Tibial artery (tissue), 4 donors: ENCODE data around the gene IQGAP1.

ENCODE experiments used
- DNase-seq, 2 donors: peaks; one replicate each; pipeline ENCODE4 v3.0.0-alpha.2; 2019
- H3K27ac ChIP-seq, 2 donors: fragments of 200-600 bp; sonication (generic) in 1 of 2; 1 replicate in 1 of 2; 2 replicates in 1 of 2; pipeline ENCODE4 v1.5.1; 2018 to 2019; ENCODE audit warnings: mild to moderate bottlenecking in 1 of 2
- H3K27me3 ChIP-seq, 2 donors: fragments of 200-600 bp; sonication (generic) in 1 of 2; one replicate each; pipeline versions ENCODE4 v1.5.1 to v1.6.0; 2016 to 2019
- H3K36me3 ChIP-seq, 3 donors: fragments of 200-600 bp; sonication (generic) in 2 of 3; one replicate each; pipeline ENCODE4 v1.5.1; 2016 to 2019; ENCODE audit warnings: mild to moderate bottlenecking in 2 of 3
- H3K4me1 ChIP-seq, 4 donors: fragments of 200-600 bp; sonication (generic) in 2 of 4; 1 replicate in 3 of 4; 2 replicates in 1 of 4; pipeline ENCODE4 v1.5.1; 2016 to 2019
- H3K4me3 ChIP-seq, 2 donors: fragments of 200-600 bp; sonication (generic) in 1 of 2; 1 replicate in 1 of 2; 2 replicates in 1 of 2; pipeline ENCODE4 v1.5.1; 2018 to 2019; ENCODE audit warnings: mild to moderate bottlenecking in 2 of 2
- H3K9me3 ChIP-seq, 3 donors: fragments of 200-600 bp; sonication (generic) in 1 of 3; one replicate each; pipeline ENCODE4 v1.5.1; 2016 to 2019
- CTCF ChIP-seq, 2 experiments: fragments of 200-600 bp in 1 of 2; fragments of 450-650 bp in 1 of 2; IDR thresholded peaks; one replicate each; pipeline ENCODE4 v1.5.1; 2017 to 2019; ENCODE audit warnings: antibody characterized with exemption in 2 of 2, mild to moderate bottlenecking in 1 of 2, moderate library complexity in 1 of 2
- intact Hi-C: fragments of 100-400 bp; cut with DNase I; formaldehyde crosslinking; loops from one replicate; pipeline ENCODE4 v1.15.0; 2023; ENCODE audit warnings: low total_unique reads

The IQGAP1 gene

GRCh38 chr15:90458061-90458460 lies 70.0 kb downstream of the IQGAP1 start:
- Histone ChIP-seq H3K36me3 (peaks cover 53 to 80% (median 64%) of the 10 kb centered on the region in 3 donors), H3K4me1 (peaks cover 0 to 35% (median 10%) of the 10 kb centered on the region in 4 donors), H3K9me3 (no peaks in the 10 kb centered on the region), H3K27ac (no peak overlapping the region), H3K27me3 (no peaks in the 10 kb centered on the region), H3K4me3 (no peak overlapping the region)
- DNase-seq = no peak
- no peak for TF ChIP-seq CTCF (IDR thresholded peaks at IDR 0.05)
- intact Hi-C loops = no loop called here

GRCh38 chr15:90459368-90459767 lies 71.3 kb downstream of the IQGAP1 start:
- Histone ChIP-seq H3K27me3 (no peaks in the 10 kb centered on the region), H3K4me1 (peaks cover 0 to 48% (median 17%) of the 10 kb centered on the region in 4 donors), H3K4me3 (no peak overlapping the region), H3K27ac (peak overlapping the region; percentile 48 to 51), H3K9me3 (no peaks in the 10 kb centered on the region), H3K36me3 (peaks cover 40 to 70% (median 51%) of the 10 kb centered on the region in 3 donors)
- intact Hi-C loops = no loop called here
- TF ChIP-seq CTCF (IDR thresholded peaks at IDR 0.05) = no peak
- no peak for DNase-seq

GRCh38 chr15:90460142-90460824 lies 72.2 kb downstream of the IQGAP1 start:
- Histone ChIP-seq H3K27ac (peak overlapping the region; percentile 48 to 51), H3K4me1 (peaks cover 0 to 57% (median 25%) of the 10 kb centered on the region in 4 donors), H3K27me3 (no peaks in the 10 kb centered on the region), H3K4me3 (no peak overlapping the region), H3K36me3 (peaks cover 31 to 64% (median 42%) of the 10 kb centered on the region in 3 donors), H3K9me3 (no peaks in the 10 kb centered on the region)
- intact Hi-C loops = no loop called here
- no peak for TF ChIP-seq CTCF (IDR thresholded peaks at IDR 0.05)
- DNase-seq = no peak

GRCh38 chr15:90463381-90463780 lies 75.3 kb downstream of the IQGAP1 start:
- peaks cover 30 to 63% (median 37%) of the 10 kb centered on the region in 3 donors for H3K36me3 ChIP-seq
- intact Hi-C loops = no loop called here
- DNase-seq = no peak

GRCh38 chr15:90465140-90465929 lies 77.3 kb downstream of the IQGAP1 start:
- peaks cover 26 to 68% (median 44%) of the 10 kb centered on the region in 3 donors for H3K36me3 ChIP-seq
- peaks cover 0 to 52% (median 31%) of the 10 kb centered on the region in 4 donors for H3K4me1 ChIP-seq
- no peaks in the 10 kb centered on the region for H3K9me3 ChIP-seq
- H3K4me3 ChIP-seq = no peak overlapping the region
- TF ChIP-seq CTCF (IDR thresholded peaks at IDR 0.05) = no peak
- H3K27ac ChIP-seq = peak overlapping the region; percentile 61 to 67
- H3K27me3 ChIP-seq = no peaks in the 10 kb centered on the region
- DNase-seq = no peak
- intact Hi-C loops = no loop called here

More at GRCh38 chr15:90463381-90463780, 75.3 kb downstream of the IQGAP1 start:
- peak overlapping the region; percentile 61 to 67 for H3K27ac ChIP-seq
- TF ChIP-seq CTCF (IDR thresholded peaks at IDR 0.05) = peak; percentile 34 to 54
- H3K4me1 ChIP-seq = peaks cover 0 to 68% (median 35%) of the 10 kb centered on the region in 4 donors
- no peak overlapping the region for H3K4me3 ChIP-seq
- no peaks in the 10 kb centered on the region for H3K27me3 ChIP-seq
- no peaks in the 10 kb centered on the region for H3K9me3 ChIP-seq
